Measurements from ENCODE around the gene NFATC2IP. TPM values are rescaled to one million over a fixed set of nuclear protein-coding genes. Genes with fewer than 3 reads are reported as not detected.

NFATC2IP gene
- total RNA-seq, 1 donor from 2014 or later: 11.2 TPM

DNA sequence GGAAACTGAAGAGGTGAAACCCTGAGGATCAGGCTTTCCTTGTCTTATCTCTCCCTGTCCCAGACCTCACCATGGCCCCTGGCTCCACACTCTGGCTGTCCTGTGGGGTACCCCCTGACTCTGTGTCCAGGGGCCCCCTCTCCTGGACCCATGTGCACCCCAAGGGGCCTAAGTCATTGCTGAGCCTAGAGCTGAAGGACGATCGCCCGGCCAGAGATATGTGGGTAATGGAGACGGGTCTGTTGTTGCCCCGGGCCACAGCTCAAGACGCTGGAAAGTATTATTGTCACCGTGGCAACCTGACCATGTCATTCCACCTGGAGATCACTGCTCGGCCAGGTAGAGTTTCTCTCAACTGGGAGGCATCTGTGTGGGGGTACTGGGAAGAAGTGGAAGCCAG is 17.6 kb upstream of the NFATC2IP start:
- Histone ChIP-seq H3K27me3 (no peaks in the 10 kb centered on the region), H3K27ac (no peak overlapping the region), H3K36me3 (no peaks in the 10 kb centered on the region), H3K4me1 (no peaks in the 10 kb centered on the region), H3K9me3 (no peaks in the 10 kb centered on the region), H3K4me3 (no peak overlapping the region)
- TF ChIP-seq, protein P1, sequence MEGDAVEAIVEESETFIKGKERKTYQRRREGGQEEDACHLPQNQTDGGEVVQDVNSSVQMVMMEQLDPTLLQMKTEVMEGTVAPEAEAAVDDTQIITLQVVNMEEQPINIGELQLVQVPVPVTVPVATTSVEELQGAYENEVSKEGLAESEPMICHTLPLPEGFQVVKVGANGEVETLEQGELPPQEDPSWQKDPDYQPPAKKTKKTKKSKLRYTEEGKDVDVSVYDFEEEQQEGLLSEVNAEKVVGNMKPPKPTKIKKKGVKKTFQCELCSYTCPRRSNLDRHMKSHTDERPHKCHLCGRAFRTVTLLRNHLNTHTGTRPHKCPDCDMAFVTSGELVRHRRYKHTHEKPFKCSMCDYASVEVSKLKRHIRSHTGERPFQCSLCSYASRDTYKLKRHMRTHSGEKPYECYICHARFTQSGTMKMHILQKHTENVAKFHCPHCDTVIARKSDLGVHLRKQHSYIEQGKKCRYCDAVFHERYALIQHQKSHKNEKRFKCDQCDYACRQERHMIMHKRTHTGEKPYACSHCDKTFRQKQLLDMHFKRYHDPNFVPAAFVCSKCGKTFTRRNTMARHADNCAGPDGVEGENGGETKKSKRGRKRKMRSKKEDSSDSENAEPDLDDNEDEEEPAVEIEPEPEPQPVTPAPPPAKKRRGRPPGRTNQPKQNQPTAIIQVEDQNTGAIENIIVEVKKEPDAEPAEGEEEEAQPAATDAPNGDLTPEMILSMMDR (IDR thresholded peaks at IDR 0.05): no peak
- intact Hi-C loops (cut with DNase I): no loop called here
- no peak for DNase-seq (ENCODE audit: low spot score in 2 of 2)

DNA sequence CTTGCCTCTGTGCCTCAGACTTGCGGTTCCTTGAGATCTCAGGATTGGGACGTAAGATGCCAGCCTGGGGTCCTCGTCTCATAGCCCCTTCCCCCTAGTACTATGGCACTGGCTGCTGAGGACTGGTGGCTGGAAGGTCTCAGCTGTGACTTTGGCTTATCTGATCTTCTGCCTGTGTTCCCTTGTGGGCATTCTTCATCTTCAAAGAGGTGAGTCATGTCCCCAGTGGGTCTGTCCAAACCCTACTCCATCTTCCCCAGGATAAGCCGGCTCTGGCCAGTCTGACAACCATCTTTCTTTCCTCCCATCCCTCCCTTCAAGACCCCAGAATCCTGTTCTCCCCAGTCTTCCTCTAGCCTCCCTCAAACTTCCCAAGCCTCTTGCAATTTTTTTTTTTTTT is 15.4 kb upstream of the NFATC2IP start:
- H3K4me3 ChIP-seq: no peak overlapping the region
- no peak overlapping the region for H3K27ac ChIP-seq
- no peaks in the 10 kb centered on the region for H3K36me3 ChIP-seq
- TF ChIP-seq, protein P1 (IDR thresholded peaks at IDR 0.05): no peak
- H3K4me1 ChIP-seq: no peaks in the 10 kb centered on the region
- no peaks in the 10 kb centered on the region for H3K9me3 ChIP-seq
- intact Hi-C loops (cut with DNase I): no loop called here
- no peak for DNase-seq (ENCODE audit: low spot score in 2 of 2)
- no peaks in the 10 kb centered on the region for H3K27me3 ChIP-seq

DNA sequence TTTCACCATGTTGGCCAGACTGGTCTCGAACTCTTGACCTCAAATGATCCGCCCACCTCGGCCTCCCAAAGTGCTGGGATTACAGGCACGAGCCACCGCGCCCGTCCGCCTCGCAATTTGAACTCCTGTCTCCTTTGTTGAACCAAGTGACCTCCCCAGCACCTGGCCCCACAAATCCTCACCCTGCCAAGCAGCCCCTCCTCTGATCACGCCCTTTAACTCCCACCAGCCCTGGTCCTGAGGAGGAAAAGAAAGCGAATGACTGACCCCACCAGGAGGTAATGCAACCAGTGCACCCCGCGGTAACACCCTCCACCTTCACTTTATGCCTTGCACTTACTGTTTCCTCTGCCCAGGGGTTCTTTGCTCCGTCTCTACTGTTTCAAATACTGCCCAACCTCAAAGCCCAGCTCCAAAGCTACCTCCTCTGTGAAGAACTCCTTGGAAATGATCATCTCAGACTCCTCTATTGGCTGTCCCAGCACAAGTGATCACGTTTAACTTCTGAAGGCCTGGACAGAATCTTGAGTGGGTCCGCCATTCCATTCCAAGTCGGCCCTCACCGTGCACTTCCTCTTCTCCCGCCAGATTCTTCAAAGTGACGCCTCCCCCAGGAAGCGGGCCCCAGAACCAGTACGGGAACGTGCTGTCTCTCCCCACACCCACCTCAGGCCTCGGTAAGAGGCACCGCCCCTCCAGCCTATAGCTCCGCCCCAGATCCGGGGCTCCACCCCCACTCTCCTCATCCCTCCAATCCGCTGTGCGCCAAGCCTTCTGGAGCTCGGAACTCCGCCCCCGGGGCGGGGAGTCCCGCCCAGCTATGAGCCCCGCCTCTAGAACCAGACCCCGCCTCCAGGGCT is 14.6 kb upstream of the NFATC2IP start:
- Histone ChIP-seq H3K4me1 (no peaks in the 10 kb centered on the region), H3K27ac (no peak overlapping the region), H3K27me3 (no peaks in the 10 kb centered on the region), H3K4me3 (peak overlapping the region in 1 of 2 donors; percentile 44), H3K36me3 (no peaks in the 10 kb centered on the region), H3K9me3 (no peaks in the 10 kb centered on the region)
- TF ChIP-seq, protein P1 (IDR thresholded peaks at IDR 0.05): no peak
- peak; percentile 54 to 84 for DNase-seq (ENCODE audit: low spot score in 2 of 2)
- intact Hi-C loops (cut with DNase I): no loop called here

DNA sequence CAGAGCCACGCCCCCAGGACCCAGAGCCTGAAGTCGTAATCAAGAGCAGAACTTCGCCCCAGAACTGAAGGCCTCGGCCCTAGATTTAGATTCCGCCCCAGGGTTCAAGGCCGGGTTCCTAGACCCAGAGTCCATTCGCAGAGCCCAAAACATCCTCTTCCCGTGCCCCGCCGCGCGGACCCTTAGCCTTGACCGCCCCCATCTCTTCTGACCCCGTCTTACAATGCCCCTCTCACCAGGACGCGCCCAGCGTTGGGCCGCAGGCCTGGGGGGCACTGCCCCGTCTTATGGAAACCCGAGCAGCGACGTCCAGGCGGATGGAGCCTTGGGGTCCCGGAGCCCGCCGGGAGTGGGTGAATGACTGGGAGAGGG is 14.0 kb upstream of the NFATC2IP start:
- intact Hi-C loops (cut with DNase I): no loop called here
- no peak overlapping the region for H3K4me3 ChIP-seq

DNA sequence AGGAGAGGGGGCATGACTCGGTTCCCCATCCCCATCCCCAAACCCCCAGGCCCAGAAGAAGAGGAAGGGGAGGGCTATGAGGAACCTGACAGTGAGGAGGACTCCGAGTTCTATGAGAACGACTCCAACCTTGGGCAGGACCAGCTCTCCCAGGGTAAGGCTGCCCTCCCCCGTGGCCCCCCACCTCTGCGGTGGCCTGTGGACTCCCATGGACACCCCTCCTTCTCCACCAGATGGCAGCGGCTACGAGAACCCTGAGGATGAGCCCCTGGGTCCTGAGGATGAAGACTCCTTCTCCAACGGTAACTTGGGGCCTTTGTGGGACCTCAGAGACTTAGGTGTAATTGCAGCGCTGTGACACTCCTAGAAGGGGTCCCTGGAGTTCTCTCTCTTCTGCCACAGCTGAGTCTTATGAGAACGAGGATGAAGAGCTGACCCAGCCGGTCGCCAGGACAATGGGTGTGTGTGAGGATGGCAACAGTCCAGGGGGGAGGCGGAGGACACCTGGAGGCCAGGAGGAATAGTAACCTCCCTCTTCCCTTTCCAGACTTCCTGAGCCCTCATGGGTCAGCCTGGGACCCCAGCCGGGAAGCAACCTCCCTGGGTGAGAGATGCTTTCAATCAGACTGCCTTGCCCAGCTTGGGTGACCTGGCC is 13.4 kb upstream of the NFATC2IP start:
- TF ChIP-seq, protein P1 (IDR thresholded peaks at IDR 0.05): no peak
- no peak for DNase-seq (ENCODE audit: low spot score in 2 of 2)
- no peaks in the 10 kb centered on the region for H3K36me3 ChIP-seq
- H3K4me1 ChIP-seq: no peaks in the 10 kb centered on the region
- no peak overlapping the region for H3K4me3 ChIP-seq
- H3K27ac ChIP-seq: no peak overlapping the region
- H3K9me3 ChIP-seq: no peaks in the 10 kb centered on the region
- intact Hi-C loops (cut with DNase I): no loop called here
- H3K27me3 ChIP-seq: no peaks in the 10 kb centered on the region

More for the DNA sequence above, 14.0 kb upstream of the NFATC2IP start:
- no peak overlapping the region for H3K27ac ChIP-seq
- no peak for DNase-seq (ENCODE audit: low spot score in 2 of 2)
- TF ChIP-seq, protein P1 (IDR thresholded peaks at IDR 0.05): no peak
- no peaks in the 10 kb centered on the region for H3K9me3 ChIP-seq
- H3K4me1 ChIP-seq: no peaks in the 10 kb centered on the region
- no peaks in the 10 kb centered on the region for H3K27me3 ChIP-seq
- H3K36me3 ChIP-seq: no peaks in the 10 kb centered on the region
